ENCODE results near the gene JOSD1.
A peak's percentile ranks its signal among the peaks of the same experiment; 100 is the strongest.

JOSD1 gene

DNA sequence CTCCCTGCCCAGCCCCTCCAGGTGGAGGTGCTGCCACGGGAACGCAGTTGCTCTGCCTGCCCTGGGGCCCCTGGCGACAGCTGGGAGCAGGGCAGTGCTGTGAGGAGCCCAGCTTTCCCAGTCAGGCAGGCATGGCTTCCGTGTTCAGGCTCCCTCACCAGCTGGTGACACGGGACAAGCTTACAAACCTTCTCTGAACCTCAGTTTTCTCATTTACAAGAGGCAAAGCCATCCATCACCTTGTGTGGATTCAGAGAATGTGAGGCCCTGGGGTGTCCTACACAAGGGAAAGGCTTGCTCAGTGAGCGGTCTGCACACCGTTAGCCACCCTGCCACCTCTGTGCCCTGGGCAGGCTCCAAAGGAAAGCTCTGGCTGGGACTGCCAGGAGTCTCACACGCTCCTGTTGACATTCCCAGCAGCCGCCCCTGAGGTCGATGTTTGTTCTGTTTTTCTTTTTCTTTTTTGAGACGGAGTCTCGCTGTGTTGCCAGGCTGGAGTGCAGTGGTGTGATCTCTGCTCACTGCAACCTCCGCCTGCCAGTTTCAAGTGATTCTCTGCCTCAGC lies 31.6 kb upstream of the JOSD1 start:
- no peak for DNase-seq

DNA sequence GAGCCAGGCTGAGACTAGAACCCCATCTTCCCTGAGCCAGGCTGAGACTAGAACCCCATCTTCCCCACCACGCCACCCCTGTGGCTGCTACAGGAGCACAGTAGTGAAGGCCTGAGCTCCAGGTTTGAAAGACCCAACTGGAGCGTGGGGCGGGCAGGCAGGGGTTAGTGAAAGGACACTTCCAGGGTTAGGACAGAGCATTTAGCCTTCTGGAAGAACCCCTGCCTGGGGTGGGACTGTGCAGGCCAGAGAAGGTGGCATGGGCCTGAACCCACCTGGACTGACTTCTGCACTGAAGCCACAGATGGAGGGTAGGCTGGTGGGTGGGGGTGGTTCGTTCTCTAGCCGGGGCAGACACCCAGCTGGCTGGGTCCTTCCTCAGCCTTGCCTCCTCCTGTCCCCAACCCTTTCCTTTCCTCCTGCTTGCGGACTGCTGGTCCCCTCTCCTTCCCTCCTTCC lies 31.0 kb upstream of the JOSD1 start:
- no peak for DNase-seq

DNA sequence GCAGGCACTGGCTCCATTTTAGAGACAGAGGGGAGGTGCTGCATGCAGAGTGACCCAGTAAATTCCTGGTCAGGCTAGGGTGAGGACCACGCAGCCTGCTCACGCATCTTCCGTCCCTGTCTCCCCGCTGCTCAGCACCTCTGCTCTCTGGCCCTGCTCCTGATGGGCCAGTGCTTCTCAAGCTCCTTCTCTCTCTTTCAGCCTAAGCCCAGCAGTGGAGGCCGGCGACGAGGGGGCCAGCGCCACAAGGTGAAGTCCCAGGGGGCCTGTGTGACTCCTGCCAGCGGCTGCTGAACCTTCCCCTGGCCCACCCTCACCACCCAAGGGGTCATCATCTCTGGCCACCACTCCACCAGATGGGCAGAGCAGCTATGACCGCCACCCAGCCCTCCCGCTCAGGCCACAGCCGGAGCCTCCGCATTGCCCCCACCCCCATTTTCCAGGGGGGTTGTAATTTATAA lies 29.7 kb upstream of the JOSD1 start:
- DNase-seq: no peak

DNA sequence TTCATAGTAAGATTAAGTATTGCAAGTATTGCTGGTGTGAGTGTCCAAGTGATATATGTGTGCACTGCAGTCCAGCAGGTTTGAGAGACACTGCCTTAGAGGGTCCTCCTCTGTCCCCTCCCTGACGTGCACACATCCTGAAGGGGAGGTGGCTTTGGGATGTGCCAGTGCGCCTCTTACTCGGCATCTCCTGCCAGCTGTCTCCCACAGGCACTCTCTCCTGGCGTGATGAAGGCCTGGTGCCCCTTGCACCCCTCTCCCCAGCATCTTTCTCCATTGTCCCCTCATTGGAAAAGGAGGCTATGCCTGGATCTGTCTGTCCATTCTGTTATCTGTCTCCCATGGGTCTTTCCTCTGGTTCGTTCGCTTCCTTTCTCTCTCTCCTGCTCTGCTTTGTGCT lies 29.2 kb upstream of the JOSD1 start:
- no peak for DNase-seq

DNA sequence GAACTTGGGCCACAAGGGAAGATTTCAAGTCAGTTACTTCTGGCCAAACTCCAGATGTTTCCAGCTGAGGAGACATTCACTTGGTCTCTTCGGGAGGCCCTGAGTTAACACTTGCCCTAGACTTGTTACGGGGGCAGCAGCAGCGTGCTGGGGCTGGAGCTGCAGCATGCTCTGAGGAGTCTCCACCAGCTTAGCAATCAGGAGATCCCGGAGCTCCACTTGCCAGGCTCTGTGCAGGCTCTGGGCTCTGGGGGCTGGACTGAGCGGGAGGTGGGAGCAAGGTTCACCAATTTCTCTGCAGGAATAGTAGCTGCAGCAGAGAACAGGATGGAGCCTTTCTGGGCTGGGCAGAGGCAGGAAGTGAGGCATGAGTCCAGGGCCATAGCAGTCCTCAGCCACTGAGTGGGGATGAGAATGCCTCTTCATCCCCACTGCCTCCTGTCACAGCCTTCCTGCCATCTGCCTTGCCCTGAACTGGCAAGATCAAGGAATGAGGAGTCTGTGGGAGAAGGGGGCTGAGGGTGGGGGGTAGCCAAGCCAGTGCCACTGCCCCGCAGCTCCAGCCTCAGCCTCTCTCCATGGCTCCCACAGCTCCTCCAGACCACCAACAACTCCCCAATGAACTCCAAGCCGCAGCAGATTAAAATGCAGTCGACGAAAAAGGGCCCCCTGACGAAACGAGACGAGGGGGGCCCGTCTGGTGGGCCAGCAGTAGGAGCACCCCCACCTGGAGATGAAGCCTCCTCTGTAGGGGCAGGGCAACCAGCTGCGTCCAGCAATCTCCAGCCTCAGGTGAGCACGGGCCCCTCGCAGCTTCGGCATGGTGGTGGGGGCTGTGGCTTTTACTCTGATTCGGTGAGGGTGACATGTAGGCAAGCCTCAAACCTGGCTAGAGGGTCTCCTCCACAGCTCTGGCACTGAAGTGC lies 28.4 kb upstream of the JOSD1 start:
- DNase-seq: no peak

DNA sequence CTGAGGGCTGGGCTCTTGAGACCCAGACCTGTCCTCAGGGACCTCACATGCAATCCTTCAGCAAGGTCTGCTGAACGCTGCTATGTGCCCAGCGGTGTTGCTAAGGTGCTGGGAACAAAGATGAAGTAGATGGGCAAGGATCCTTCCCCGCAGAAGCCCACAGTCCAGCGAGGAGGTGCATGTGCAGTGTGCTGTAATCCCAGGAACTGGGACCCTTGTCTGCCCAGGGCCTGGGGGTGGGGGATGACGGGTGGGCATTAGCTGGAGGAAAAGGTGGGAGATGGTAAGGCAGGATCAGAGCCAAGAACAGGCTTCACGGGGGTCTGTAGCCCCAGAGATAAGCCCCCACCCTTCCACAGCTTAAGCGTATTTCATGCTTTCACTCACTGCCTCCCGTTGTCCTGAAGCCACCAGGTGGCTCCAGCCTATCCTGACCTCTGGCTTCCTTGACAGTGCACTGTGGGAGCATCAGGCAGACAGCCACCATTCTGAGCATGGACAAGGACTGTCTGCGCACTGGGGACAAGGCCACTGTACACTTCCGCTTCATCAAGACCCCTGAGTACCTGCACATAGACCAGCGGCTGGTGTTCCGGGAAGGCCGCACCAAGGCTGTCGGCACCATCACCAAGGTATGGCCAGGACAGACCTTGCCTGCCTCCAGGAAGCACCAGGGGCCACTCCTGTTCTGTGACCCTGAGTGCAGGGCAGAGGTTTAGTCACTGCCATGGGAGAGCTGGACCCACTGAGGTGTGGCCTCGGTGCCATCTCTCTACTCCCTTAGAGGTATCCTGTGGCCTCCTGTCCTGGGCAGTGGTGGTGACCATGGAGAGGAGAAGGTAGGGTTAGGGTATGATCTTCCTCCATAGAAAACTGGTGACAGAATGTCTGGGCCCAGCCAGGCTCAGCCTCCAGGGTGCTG lies 27.0 kb upstream of the JOSD1 start:
- DNase-seq: no peak

DNA sequence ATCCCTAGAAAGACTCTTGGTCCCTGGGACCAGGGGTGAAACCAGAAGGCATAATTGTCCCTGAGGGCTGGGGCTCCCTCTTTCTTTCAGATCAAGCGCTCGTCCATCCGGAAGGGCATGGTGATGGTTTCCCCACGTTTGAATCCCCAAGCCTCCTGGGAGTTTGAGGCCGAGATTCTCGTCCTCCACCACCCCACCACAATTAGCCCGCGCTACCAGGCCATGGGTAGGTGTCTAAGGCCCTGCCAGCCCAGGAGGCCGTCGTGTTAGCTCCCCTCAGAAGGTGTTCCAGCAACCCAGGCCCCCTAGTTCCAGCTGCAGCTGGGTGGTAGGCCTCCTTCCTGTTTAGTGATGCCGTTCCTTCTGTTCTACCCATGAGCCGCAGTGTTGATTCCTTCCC lies 26.4 kb upstream of the JOSD1 start:
- no peak for DNase-seq

DNA sequence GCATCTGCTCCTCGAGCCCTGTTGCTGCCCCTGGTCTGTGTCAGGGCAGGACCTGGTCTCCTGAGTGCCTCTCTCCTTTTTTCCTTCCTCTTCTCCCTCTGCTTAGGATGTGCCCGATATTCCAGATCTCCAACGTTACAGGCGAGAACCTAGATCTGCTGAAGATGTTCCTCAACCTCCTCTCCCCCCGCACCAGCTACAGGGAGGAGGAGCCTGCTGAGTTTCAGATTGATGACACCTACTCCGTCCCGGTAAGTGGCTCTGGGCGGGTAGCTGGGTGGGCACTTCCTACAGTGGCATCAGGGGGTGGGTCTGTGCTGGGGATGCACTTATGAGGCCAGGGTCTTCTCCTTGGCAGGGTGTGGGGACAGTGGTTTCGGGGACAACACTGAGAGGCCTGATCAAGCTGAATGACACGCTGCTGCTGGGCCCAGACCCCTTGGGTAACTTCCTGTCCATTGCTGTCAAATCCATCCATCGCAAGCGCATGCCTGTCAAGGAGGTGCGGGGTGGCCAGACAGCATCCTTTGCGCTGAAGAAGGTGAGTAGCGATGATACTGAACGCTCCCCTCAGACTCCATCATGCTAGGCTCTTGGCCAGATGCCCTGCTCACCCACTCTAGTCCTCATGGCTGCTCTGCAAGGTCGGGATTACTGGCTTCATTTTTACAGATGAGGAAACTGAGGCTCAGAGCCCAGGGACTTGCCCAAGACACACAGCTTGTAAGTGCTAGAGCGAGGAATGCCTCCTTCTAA lies 25.3 kb upstream of the JOSD1 start:
- no peak for DNase-seq

DNA sequence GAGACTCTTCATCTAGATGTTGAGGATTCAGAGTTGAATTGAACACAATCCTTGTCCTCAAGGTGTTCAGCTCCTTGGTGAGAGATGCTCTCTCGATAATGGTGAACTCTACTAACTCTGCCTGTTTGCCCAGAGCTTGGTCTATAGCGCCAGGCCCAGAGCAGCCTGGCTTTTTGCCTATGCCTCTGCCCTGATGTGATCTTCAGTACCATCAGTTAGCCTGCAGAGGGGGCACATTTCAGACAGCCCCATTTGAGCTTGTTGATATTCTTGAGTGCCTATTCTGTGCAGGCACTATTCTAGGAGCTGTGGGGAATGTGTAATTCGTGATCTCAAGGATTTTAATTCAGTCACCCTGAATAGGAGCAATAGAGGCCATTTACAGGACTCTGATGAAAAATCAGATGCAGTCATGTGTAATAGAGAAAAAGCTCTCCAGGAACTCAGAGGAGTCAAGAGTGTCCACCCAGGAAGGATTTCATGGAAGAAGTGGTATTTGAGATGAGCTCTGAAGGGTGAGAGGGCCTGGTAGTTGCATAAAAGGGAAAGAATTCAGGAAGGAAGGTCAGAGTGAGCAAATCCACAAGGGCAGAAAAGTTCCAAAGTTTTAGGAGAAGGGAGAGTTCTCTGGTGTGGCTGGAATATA lies 24.3 kb upstream of the JOSD1 start:
- DNase-seq: peak; percentile 37

DNA sequence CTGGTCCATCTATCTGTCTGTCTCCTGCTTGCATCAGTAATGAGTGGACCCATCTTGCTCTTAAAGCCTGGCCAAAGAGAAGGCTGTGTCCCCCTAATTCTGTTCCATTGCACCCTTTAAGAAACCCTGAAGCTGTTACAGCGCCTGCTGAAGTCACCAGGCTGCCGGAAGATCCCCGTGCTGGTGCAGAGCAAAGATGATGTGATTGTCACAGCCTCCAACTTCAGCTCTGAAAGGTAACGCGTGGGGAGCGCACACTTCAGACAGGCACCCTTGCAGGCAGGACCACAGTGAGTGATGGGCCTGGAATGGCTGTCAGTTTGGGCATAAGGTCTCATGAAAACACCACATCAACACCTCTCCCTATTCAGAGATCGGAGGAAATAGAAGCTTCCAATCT lies 23.4 kb upstream of the JOSD1 start:
- DNase-seq: no peak

DNA sequence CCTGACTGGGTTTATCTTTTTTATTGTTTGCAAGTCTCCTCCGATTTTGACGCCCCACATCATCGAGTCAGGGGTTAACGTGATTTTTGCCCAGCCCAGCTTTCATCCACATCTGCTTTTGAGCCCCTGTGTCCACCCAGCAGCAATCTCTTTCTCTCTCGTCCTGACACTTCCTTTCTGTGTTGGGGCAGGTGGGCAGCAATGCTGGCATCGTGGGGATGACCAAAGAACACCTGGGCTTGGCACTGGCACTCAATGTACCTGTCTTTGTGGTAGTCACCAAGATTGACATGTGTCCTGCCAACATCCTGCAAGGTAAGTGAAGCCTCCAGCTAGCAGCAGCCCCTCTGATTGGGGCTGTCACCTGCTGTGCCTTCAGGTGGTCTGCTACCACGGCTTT lies 20.8 kb upstream of the JOSD1 start:
- DNase-seq: no peak

DNA sequence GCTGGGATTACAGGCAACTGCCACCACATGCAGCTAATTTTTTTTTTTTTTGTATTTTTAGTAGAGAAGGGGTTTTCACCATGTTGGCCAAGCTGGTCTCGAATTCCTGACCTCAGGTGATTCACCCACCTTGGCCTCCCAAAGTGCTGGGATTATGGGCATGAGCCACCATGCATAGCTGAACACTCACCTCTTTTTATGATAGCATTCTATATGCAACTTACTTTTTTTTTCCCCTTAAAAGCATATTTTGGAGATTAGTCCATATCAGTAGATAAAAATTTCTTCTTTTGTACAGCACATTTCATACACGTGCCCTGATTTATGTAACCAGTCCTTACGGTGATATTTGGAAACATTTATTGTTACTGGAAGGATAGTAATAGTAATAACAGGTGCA lies 19.6 kb upstream of the JOSD1 start:
- no peak for DNase-seq

DNA sequence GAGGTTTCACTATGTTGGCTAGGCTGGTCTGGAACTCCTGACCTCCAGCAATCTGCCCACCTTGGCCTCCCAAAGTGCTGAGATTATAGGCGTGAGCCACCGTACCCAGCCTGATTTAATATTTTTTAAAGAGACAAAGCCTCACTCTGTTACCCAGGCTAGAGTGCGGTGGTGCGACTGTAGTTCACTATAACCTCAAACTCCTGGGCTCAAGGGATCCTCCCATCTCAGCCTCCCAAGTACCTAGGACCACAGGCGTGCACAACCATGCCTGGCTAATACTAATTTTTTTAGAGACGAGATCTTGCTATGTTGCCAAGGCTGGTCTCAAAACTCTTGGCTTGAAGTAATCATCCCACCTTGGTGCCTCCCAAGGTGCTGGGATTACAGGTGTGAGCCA lies 18.5 kb upstream of the JOSD1 start:
- no peak for DNase-seq

DNA sequence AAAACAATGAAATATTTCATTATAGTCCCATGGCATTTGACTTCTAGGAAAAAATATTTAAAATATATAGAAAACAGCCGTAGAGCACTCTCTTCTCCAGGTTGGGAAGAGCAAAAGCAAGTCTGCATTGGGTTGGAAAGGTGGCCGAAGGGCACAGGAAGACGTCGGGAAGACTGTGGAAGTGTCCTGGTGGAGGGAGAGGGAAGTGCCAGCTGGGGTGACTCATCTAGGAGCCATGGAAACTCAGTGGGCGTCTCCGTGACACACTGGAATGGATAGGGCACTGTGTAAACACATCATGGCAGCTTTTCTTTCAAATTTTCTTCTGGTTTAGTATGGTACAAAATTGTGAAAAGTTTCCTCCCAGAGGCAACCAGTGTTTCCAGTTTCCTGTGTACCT lies 17.7 kb upstream of the JOSD1 start:
- DNase-seq: no peak

DNA sequence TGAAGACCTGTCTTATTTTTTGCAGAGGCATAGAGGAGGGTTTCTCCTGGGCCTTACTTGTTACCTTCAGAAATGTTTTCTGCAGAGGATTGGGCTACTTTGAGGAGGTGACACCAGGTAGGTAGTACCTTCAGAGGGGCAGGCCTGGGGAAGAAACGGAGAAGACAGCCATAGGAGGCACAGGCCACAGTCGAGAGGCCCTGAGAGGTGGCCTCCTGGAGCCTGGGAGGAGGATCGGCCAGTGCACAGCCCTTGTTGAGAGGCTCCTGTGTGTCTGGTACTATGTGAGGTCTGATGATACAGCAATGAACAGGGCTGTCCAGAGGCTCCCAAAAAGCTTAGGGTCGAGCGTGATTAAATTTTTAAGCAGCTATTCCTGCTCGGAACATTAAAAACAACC lies 16.5 kb upstream of the JOSD1 start:
- no peak for DNase-seq

DNA sequence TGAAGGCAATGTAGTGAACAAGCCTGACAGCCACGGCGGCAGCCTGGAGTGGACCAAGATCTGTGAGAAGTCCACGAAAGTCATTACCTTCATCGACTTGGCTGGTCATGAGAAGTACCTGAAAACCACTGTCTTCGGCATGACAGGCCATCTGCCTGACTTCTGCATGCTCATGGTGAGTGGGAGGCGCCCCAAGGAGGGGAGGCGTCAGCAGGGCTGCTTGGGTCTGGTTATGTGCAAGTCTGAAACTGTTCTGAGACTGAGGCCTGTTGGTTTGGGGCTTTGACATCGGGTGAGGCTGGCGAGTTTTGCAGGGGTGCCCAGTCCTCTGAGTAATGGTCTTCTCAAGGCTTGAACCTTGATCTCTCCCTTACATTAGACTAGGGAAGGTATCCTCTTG lies 16.1 kb upstream of the JOSD1 start:
- DNase-seq: no peak

DNA sequence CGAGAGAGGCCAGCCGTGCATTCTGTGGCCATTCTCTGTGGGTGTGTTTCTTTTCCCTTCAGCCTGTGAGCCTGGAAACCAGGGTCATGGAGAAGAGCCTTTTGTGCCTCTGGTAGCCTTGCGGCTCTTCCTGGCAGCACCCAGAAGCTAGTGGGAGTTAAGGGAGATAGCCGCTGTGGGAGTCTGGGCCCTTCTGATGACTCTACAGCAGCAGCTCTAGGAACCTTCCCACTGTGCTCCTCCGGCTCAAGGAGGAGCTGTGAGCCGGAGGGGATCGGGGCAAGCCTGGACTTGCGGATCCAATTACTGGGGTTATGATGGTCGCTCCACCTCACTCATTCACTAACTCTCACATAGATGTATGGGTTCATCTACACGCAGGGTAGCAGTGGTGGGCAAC lies 15.5 kb upstream of the JOSD1 start:
- no peak for DNase-seq

DNA sequence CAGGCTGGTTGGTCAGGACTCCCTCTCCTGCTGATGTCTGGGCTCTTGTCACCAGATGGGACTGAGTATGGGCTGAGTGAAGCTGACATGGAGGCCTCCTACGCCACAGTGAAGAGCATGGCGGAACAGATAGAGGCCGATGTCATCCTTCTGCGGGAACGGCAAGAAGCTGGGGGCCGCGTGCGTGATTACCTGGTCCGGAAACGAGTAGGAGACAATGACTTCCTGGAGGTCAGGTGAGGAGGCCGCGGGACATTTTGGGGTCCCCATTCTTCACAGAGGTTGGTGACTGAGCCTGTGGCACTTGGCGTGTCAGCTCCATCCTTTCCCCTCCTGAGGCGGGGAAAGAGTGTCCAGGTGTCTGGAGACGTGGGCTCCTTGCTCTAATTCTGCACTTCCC lies 15.1 kb upstream of the JOSD1 start:
- DNase-seq: no peak

DNA sequence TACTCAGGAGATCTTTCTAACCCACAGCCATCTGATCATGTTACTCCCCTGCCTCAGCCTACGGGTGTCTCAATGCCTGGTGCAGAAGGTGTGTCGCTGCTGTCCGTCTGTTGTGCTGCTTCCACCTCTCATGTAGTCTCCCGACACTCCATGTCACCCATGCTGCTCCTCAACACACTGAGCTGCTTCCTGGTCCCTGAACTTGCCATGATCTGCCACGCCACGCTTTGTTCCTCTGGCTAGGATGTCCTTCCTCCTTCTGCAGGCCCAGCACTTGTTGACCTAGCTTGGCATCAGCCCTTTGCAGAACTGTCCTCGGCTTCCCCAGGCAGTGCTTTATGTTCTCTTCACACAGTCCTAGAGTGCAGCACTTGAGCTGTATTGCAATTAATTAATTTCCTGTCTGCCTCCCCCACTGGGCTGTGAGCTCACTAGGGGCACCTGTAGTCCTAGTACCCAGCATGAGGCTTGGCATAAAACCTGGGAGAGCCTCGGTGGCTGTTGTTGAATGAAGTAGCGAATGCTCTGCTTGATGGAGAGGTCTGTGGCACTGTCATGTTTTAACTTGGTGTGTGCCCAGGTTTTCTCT lies 14.5 kb upstream of the JOSD1 start:
- DNase-seq: no peak

DNA sequence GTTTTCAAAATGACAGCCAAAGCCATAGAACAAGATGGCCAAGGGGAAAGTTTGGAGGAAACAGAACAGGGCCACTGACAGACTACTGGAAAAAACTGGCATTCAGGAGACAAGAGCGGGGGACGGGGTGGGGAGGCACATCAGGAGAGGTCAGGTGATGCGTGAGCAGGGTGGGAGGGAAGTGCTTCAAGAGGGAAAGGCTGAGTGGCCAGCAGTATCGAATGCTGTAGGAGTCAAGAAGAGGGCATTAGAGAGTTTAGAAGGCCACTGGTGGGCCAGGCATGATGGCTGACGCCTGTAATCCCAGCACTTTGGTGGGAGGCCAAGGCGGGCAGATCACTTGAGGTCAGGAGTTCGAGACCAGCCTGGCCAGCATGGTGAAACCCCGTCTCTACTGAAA lies 13.2 kb upstream of the JOSD1 start:
- peak; percentile 29 for DNase-seq

DNA sequence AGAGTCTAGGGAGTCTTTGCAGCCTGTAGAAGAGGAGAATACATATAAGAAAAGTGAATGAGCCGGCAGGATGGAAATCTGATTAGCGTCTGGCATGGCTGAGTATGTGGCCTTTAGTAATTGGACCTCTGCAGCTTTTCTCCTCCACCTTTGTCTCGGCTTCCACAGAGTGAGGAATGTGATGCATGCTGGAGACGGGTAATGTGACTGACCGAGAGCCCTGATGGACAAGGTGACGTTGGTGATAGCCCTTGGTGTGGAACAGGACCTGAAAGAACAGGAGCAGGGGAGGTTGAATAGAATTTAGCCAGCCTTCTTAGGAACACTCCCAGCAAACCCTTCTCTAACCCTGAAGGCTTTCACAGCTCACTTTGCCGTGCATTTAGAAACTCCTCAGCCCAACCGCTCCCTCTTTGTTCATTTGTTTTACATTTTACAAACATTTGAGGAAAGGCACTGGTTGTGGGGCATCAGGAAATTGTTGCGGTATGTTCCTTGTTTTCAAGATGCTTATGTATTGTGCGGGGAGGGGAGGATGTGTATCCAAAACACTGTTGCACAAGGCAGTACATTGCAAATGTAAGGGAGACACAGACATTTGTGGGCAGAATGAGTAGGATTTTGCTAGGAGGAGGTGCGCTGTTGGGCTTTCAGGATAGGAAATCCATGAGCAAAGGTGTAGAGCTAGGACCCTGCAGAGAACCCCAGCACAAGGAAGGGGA lies 11.9 kb upstream of the JOSD1 start:
- DNase-seq: no peak
